WERI-Rb-1 (cell line): Measurements from ENCODE around the gene NPS.

Experiments used
- DNase-seq: peaks from one replicate; pipeline ENCODE4 v3.0.0-alpha.2; 2020
- H3K27ac ChIP-seq: fragments of 250-450 bp; sonication (Bioruptor Pico); 2 replicates; pipeline ENCODE4 v1.5.1; 2020; ENCODE audit warnings: mild to moderate bottlenecking, moderate library complexity
- H3K27me3 ChIP-seq: fragments of 250-450 bp; sonication (Bioruptor Pico); 2 replicates; pipeline ENCODE4 v1.5.1; 2021; ENCODE audit warnings: mild to moderate bottlenecking, low read depth, moderate library complexity; ENCODE audit not compliant: insufficient read depth, severe bottlenecking
- H3K36me3 ChIP-seq: fragments of 250-450 bp; sonication (Bioruptor Pico); 2 replicates; pipeline ENCODE4 v1.5.1; 2020; ENCODE audit warnings: mild to moderate bottlenecking, moderate library complexity
- H3K4me3 ChIP-seq: 2 replicates; pipeline ENCODE4 v1.5.1; 2011; ENCODE audit warnings: low read depth, mild to moderate bottlenecking, control low read depth, low read length
- H3K9me3 ChIP-seq: fragments of 250-450 bp; sonication (Bioruptor Pico); 2 replicates; pipeline ENCODE4 v1.5.1; 2021; ENCODE audit warnings: mild to moderate bottlenecking, moderate library complexity; ENCODE audit not compliant: severe bottlenecking
- CTCF ChIP-seq: IDR thresholded peaks from 2 replicates; pipeline ENCODE4 v1.5.1; 2011; ENCODE audit warnings: low read depth, mild to moderate bottlenecking, control low read depth, inconsistent platforms, low read length

NPS gene

GRCh38 chr10:127578961-127579305 lies 29.8 kb downstream of the NPS start:
- Histone ChIP-seq H3K36me3 (no peaks in the 10 kb centered on the region), H3K4me3 (no peak overlapping the region), H3K27me3 (no peaks in the 10 kb centered on the region), H3K9me3 (no peaks in the 10 kb centered on the region), H3K27ac (no peak overlapping the region)
- DNase-seq = no peak
- TF ChIP-seq CTCF = no peak

- TF ChIP-seq CTCF = no peak
- DNase-seq = no peak
- Histone ChIP-seq H3K9me3 (no peaks in the 10 kb centered on the region), H3K27ac (no peak overlapping the region), H3K27me3 (no peaks in the 10 kb centered on the region), H3K4me3 (no peak overlapping the region), H3K36me3 (no peaks in the 10 kb centered on the region)
Measured at GRCh38 chr10:127579640-127580039, 30.5 kb downstream of the NPS start.

- Histone ChIP-seq H3K9me3 (peaks cover 2% of the 10 kb centered on the region), H3K27ac (no peak overlapping the region), H3K27me3 (no peaks in the 10 kb centered on the region), H3K36me3 (no peaks in the 10 kb centered on the region), H3K4me3 (no peak overlapping the region)
- TF ChIP-seq CTCF = no peak
- no peak for DNase-seq
Measured at GRCh38 chr10:127580822-127581221, 31.7 kb downstream of the NPS start.

GRCh38 chr10:127585519-127586023 lies 36.5 kb downstream of the NPS start:
- DNase-seq = no peak
- H3K27ac ChIP-seq = no peak overlapping the region
- H3K27me3 ChIP-seq = no peaks in the 10 kb centered on the region
- H3K4me3 ChIP-seq = no peak overlapping the region
- peaks cover 9% of the 10 kb centered on the region for H3K9me3 ChIP-seq
- no peaks in the 10 kb centered on the region for H3K36me3 ChIP-seq
- TF ChIP-seq CTCF = no peak

- DNase-seq = no peak
- no peak overlapping the region for H3K4me3 ChIP-seq
- no peak overlapping the region for H3K27ac ChIP-seq
- TF ChIP-seq CTCF = no peak
- peaks cover 9% of the 10 kb centered on the region for H3K9me3 ChIP-seq
- no peaks in the 10 kb centered on the region for H3K36me3 ChIP-seq
- no peaks in the 10 kb centered on the region for H3K27me3 ChIP-seq
Measured at GRCh38 chr10:127587668-127588365, 38.7 kb downstream of the NPS start.

GRCh38 chr10:127592586-127592985 lies 43.5 kb downstream of the NPS start:
- TF ChIP-seq CTCF = no peak
- H3K9me3 ChIP-seq = no peaks in the 10 kb centered on the region
- H3K4me3 ChIP-seq = no peak overlapping the region
- no peaks in the 10 kb centered on the region for H3K36me3 ChIP-seq
- DNase-seq = no peak
- H3K27me3 ChIP-seq = no peaks in the 10 kb centered on the region
- no peak overlapping the region for H3K27ac ChIP-seq
